ENCODE measurements around the gene SEMA4D.
"Not testable (repeated sequence)": the region's sequence is repeated elsewhere in the genome, so short reads cannot be mapped to it uniquely, and the experiment has no call there.

SEMA4D gene

GRCh38 chr9:89352874-89353649 is 144.9 kb downstream of the SEMA4D start:
- no peak for DNase-seq (ENCODE audit: low read depth)

GRCh38 chr9:89352451-89352850 is 145.5 kb downstream of the SEMA4D start:
- DNase-seq (ENCODE audit: low read depth): no peak

GRCh38 chr9:89351584-89352300 is 146.2 kb downstream of the SEMA4D start:
- DNase-seq (ENCODE audit: low read depth): no peak

- no peak for DNase-seq (ENCODE audit: low read depth)
Measured at GRCh38 chr9:89350988-89351557, 146.8 kb downstream of the SEMA4D start.

- no peak for DNase-seq (ENCODE audit: low read depth)
Measured at GRCh38 chr9:89349607-89350006, 148.3 kb downstream of the SEMA4D start.

GRCh38 chr9:89347651-89348050 is 150.3 kb downstream of the SEMA4D start:
- DNase-seq (ENCODE audit: low read depth): no peak

GRCh38 chr9:89346696-89347095 is 151.2 kb downstream of the SEMA4D start:
- no peak for DNase-seq (ENCODE audit: low read depth)

- DNase-seq (ENCODE audit: low read depth): no peak
Measured at GRCh38 chr9:89345476-89345875, 152.4 kb downstream of the SEMA4D start.

- DNase-seq (ENCODE audit: low read depth): not testable (repeated sequence)
Measured at GRCh38 chr9:89343812-89344211, 154.1 kb downstream of the SEMA4D start.

GRCh38 chr9:89342948-89343347 is 155.0 kb downstream of the SEMA4D start:
- DNase-seq (ENCODE audit: low read depth): no peak

- no peak for DNase-seq (ENCODE audit: low read depth)
Measured at GRCh38 chr9:89342213-89342612, 155.7 kb downstream of the SEMA4D start.

- no peak for DNase-seq (ENCODE audit: low read depth)
Measured at GRCh38 chr9:89340332-89340731, 157.6 kb downstream of the SEMA4D start.

GRCh38 chr9:89339807-89340206 is 158.1 kb downstream of the SEMA4D start:
- no peak for DNase-seq (ENCODE audit: low read depth)

GRCh38 chr9:89330513-89330912 is 167.4 kb downstream of the SEMA4D start:
- no peak for DNase-seq (ENCODE audit: low read depth)

- no peak for DNase-seq (ENCODE audit: low read depth)
Measured at GRCh38 chr9:89329917-89330316, 168.0 kb downstream of the SEMA4D start.

- DNase-seq (ENCODE audit: low read depth): no peak
Measured at GRCh38 chr9:89328064-89328463, 169.8 kb downstream of the SEMA4D start.

- DNase-seq (ENCODE audit: low read depth): no peak
Measured at GRCh38 chr9:89325733-89326132, 172.2 kb downstream of the SEMA4D start.

- peak; percentile 34 for DNase-seq (ENCODE audit: low read depth)
Measured at GRCh38 chr9:89323390-89323789, 174.5 kb downstream of the SEMA4D start.

GRCh38 chr9:89319015-89319905 is 178.7 kb downstream of the SEMA4D start:
- DNase-seq (ENCODE audit: low read depth): no peak

GRCh38 chr9:89318123-89319014 is 179.5 kb downstream of the SEMA4D start, which contains the start of gene SECISBP2:
SECISBP2 (plus strand) TSS chr9:89318500; CDS start chr9:89318577, 77 bp downstream.
- peak; percentile 99 for DNase-seq (ENCODE audit: low read depth)

GRCh38 chr9:89317282-89317681 is 180.6 kb downstream of the SEMA4D start:
- no peak for DNase-seq (ENCODE audit: low read depth)

Measured in fibroblast of gingiva (primary cell).